MM.1S (cell line): ENCODE data around the gene CHM.

ENCODE experiments used
- CTCF ChIP-seq: fragments of 300-600 bp; sonication (generic); IDR thresholded peaks from 2 replicates; pipeline ENCODE4 v1.5.1; 2016; ENCODE audit warnings: antibody characterized with exemption, low read length, mixed read lengths
- EZH2phosphoT487 ChIP-seq: fragments of 300-600 bp; sonication (generic); IDR thresholded peaks from 2 replicates; pipeline ENCODE4 v1.6.1; 2018; ENCODE audit warnings: antibody characterized with exemption, low read length

GRCh38 chrX:86012188-86012587 lies 35.2 kb downstream of the CHM start:
- no peak for TF ChIP-seq CTCF
- TF ChIP-seq EZH2phosphoT487: no peak
